ENCODE measurements around the gene TUBB2B.

DNA sequence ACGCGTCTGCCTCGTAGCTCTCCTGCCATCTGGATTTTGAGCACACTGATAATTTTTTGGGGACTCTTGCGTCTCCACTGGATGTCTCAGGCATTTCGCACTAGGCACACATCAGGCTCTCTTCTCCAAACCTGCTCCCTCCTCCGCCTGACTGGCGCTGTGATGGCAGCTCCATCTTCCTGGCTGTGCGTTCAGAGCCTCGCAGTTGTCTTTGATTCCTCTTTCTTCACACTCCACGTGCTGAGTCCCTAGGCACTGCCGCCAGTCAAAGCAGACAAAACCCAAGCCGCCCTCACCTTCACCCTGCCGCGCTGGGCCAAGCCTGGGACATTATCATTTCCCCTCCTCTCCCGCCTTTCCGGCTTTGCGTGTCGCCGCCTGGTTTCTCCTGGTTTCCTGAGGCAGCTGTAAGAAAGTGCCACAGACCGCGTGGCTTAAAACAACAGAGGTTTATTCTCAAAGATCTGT, 32.1 kb upstream of the TUBB2B start:
- TF ChIP-seq, protein P1, sequence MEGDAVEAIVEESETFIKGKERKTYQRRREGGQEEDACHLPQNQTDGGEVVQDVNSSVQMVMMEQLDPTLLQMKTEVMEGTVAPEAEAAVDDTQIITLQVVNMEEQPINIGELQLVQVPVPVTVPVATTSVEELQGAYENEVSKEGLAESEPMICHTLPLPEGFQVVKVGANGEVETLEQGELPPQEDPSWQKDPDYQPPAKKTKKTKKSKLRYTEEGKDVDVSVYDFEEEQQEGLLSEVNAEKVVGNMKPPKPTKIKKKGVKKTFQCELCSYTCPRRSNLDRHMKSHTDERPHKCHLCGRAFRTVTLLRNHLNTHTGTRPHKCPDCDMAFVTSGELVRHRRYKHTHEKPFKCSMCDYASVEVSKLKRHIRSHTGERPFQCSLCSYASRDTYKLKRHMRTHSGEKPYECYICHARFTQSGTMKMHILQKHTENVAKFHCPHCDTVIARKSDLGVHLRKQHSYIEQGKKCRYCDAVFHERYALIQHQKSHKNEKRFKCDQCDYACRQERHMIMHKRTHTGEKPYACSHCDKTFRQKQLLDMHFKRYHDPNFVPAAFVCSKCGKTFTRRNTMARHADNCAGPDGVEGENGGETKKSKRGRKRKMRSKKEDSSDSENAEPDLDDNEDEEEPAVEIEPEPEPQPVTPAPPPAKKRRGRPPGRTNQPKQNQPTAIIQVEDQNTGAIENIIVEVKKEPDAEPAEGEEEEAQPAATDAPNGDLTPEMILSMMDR (IDR thresholded peaks at IDR 0.05) = no peak
- TF ChIP-seq EZH2 (IDR thresholded peaks at IDR 0.05; ENCODE audit: borderline replicate concordance, insufficient read depth, low read depth, low read length, poor library complexity, severe bottlenecking) = no peak
